GM06990 (cell line): ENCODE measurements around the gene KRT80.

ENCODE experiments used
- DNase-seq: peaks from one replicate; pipeline ENCODE4 v3.0.0-alpha.2; 2011; ENCODE audit not compliant: insufficient read length; ENCODE audit errors: extremely low read depth
- H3K27me3 ChIP-seq: replicated peaks from 2 replicates; pipeline ENCODE4 v1.6.0; 2011; ENCODE audit warnings: low read length; ENCODE audit not compliant: control insufficient read depth, insufficient read depth
- H3K36me3 ChIP-seq: 2 replicates; pipeline ENCODE4 v1.5.1; 2011; ENCODE audit warnings: low read length; ENCODE audit not compliant: control insufficient read depth, insufficient read depth
- H3K4me3 ChIP-seq: replicated peaks from 2 replicates; pipeline ENCODE4 v1.5.1; 2011; ENCODE audit warnings: low read depth, mild to moderate bottlenecking, control low read depth, low read length
- CTCF ChIP-seq: IDR thresholded peaks from 2 replicates; pipeline ENCODE4 v1.5.1; 2011; ENCODE audit warnings: low read length, control low read depth, mild to moderate bottlenecking, inconsistent platforms; ENCODE audit not compliant: insufficient read depth, poor library complexity, severe bottlenecking

Gene KRT80

GRCh38 chr12:52188658-52189057, 3.2 kb downstream of the KRT80 start:
- Histone ChIP-seq H3K27me3 (no peaks in the 10 kb centered on the region; the same call in 1 of the 2 replicates), H3K4me3 (no peak overlapping the region), H3K36me3 (no peaks in the 10 kb centered on the region)
- no peak for TF ChIP-seq CTCF
- DNase-seq = no peak

DNA sequence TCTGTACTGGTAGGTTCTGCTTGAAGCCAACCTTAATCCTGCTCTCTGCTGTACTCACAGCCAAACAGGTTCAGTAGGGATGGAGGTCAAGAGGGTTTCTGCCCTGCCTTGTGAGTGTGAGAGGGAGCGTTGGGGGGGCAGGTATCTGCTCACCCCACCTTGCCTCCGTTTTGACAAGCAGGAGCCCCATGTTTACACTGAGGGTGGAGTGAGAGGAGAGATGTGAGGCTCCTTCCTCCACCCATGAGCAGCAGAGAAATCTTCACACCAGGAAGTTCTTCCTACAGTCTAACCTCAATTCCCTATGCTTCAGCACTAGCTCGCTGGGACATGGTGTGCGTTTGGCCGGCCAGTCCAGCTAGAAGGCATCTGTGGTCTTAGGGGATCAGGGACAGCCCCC, 4.2 kb downstream of the KRT80 start:
- Histone ChIP-seq H3K4me3 (no peak overlapping the region), H3K27me3 (no peaks in the 10 kb centered on the region; the same call in 1 of the 2 replicates), H3K36me3 (no peaks in the 10 kb centered on the region)
- no peak for TF ChIP-seq CTCF
- DNase-seq = no peak

- no peaks in the 10 kb centered on the region for H3K36me3 ChIP-seq
- TF ChIP-seq CTCF = no peak
These were observed 4.6 kb downstream of the KRT80 start for GRCh38 chr12:52187206-52187605.

DNA sequence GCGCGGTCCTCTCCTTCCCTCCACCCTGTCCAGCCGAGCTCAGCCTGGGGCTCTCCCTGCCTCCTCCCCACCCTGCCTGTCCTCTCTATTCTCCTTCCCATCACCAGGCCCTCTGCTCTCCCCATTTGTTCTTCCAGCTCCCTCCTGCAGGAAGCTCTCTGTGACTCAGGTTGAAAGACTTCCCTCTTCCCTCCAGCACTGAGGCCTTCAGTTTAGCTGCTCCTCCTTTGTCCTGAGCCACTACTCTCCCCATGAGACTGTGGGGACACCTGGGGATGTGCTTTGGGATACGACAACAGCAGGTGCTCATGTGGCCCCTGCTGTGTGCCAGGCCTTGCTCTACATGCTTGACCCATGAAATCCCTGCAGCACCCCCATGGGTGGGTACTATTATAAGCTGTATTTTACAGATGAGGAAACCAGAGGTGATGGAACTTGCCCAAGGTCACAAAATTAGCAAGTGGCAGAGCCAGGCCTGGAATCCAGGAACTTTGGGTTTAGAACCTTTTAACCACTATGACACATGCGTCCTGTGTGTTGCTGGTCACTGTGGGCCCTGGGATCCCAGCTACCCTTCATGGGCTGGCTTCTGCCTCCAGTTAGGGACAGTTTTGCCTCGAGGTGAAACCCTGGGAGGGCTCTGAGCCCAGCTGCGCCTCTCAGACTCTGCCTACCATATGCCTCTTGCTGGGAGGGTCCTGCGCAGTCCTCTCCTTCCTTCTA, 5.5 kb downstream of the KRT80 start:
- DNase-seq = no peak
- Histone ChIP-seq H3K4me3 (no peak overlapping the region), H3K27me3 (no peaks in the 10 kb centered on the region; the same call in 1 of the 2 replicates), H3K36me3 (no peaks in the 10 kb centered on the region)
- TF ChIP-seq CTCF = no peak

More at GRCh38 chr12:52187206-52187605, 4.6 kb downstream of the KRT80 start:
- H3K4me3 ChIP-seq = no peak overlapping the region
- H3K27me3 ChIP-seq = no peaks in the 10 kb centered on the region; the same call in 1 of the 2 replicates
- DNase-seq = no peak

DNA sequence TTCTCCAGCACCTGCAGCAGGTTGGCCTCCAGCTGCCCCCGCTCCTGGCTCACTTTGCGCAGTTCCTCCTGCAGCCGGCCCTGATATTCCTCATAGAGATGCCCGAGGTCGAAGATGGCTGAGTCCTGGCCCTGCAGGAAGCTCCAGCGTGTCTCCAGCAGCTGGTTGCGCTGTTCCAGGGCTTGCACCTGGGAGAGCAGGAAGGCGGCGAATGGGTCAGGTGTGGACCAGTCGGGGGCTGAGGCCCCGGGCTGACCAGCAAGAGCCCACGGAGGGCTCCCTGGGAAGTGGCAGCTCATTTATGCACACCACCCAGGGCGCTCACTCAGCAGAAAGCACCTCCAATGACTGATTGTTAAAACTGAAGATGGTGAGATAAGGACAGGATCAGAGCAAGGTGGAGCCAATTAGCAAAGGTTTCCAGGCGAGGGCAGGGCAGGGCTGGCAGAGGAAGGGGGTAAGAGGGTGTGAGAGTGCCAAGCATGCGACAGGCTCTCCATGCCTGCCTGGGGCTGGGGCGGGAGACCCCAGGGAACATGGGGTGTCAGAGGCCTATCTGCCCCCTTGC, 6.3 kb downstream of the KRT80 start:
- H3K4me3 ChIP-seq = no peak overlapping the region
- H3K27me3 ChIP-seq = no peaks in the 10 kb centered on the region
- H3K36me3 ChIP-seq = no peaks in the 10 kb centered on the region
- no peak for TF ChIP-seq CTCF
- no peak for DNase-seq
